Immature natural killer cell (primary cell): ENCODE results near the gene A4GALT. TPM values are rescaled to one million over a fixed set of nuclear protein-coding genes. Genes with fewer than 3 reads are reported as not detected.
A peak's percentile ranks its signal among the peaks of the same experiment; 100 is the strongest.

Experiments
- DNase-seq, 3 donors: peaks; one replicate each; pipeline ENCODE4 v3.0.0; 2022; ENCODE audit warnings: mixed read lengths in 1 of 3
- H3K27ac Mint-ChIP-seq, 6 donors: one replicate each; pipeline ENCODE4 v1.8.0; 2020; ENCODE audit warnings: mixed read lengths in 6 of 6, mild to moderate bottlenecking in 5 of 6, inconsistent platforms in 4 of 6, moderate library complexity in 3 of 6
- H3K27me3 Mint-ChIP-seq, 3 donors: one replicate each; pipeline ENCODE4 v1.8.0; 2020 to 2021; ENCODE audit warnings: low read depth in 3 of 3, mild to moderate bottlenecking in 3 of 3, mixed read lengths in 3 of 3, moderate library complexity in 3 of 3, inconsistent platforms in 1 of 3
- H3K36me3 Mint-ChIP-seq, 3 donors: one replicate each; pipeline ENCODE4 v1.8.0; 2020; ENCODE audit warnings: mixed read lengths in 3 of 3, inconsistent platforms in 2 of 3, mild to moderate bottlenecking in 2 of 3
- H3K4me1 Mint-ChIP-seq, 2 donors: one replicate each; pipeline ENCODE4 v1.8.0; 2020; ENCODE audit warnings: inconsistent platforms in 2 of 2, mild to moderate bottlenecking in 2 of 2, mixed read lengths in 2 of 2, moderate library complexity in 1 of 2
- H3K4me3 Mint-ChIP-seq, 5 donors: one replicate each; pipeline ENCODE4 v1.8.0; 2020; ENCODE audit warnings: mild to moderate bottlenecking in 5 of 5, mixed read lengths in 5 of 5, inconsistent platforms in 3 of 5, moderate library complexity in 3 of 5
- H3K9me3 Mint-ChIP-seq, 6 donors: one replicate each; pipeline ENCODE4 v1.8.0; 2020; ENCODE audit warnings: mild to moderate bottlenecking in 6 of 6, mixed read lengths in 6 of 6, inconsistent platforms in 4 of 6, moderate library complexity in 3 of 6
- polyA plus RNA-seq, 3 donors: library from polyadenylated mRNA; unstranded; fragments of 300-500 nt; fragmentation: Illumina TruSeq; gene quantifications; one replicate each; pipeline ENCODE4 v1.2.3, GENCODE V29; 2021

A4GALT gene
- polyA plus RNA-seq, 3 donors from 2014 or later = 0.38 to 1.1 TPM; not detected in 1

GRCh38 chr22:42651134-42651533, 69.5 kb downstream of the A4GALT start:
- H3K4me3 Mint-ChIP-seq = peak overlapping the region in 4 of 5 donors; percentile 7 to 88 (median 38)
- H3K9me3 Mint-ChIP-seq = no peaks in the 10 kb centered on the region
- DNase-seq = no peak
- H3K4me1 Mint-ChIP-seq = peaks cover 16 to 22% of the 10 kb centered on the region in 2 donors
- H3K27me3 Mint-ChIP-seq = peaks cover 5 to 20% (median 12%) of the 10 kb centered on the region in 3 donors
- H3K36me3 Mint-ChIP-seq = no peaks in the 10 kb centered on the region
- peak overlapping the region in 2 of 6 donors; percentile 45 to 74 for H3K27ac Mint-ChIP-seq

- DNase-seq = peak; percentile 72 to 77 (median 76)
- peaks cover 5 to 20% (median 9%) of the 10 kb centered on the region in 3 donors for H3K27me3 Mint-ChIP-seq
- no peaks in the 10 kb centered on the region for H3K36me3 Mint-ChIP-seq
- H3K4me1 Mint-ChIP-seq = peaks cover 33 to 37% of the 10 kb centered on the region in 2 donors
- peak within 1 kb of the TSS; percentile 94 to 100 (median 99) for H3K27ac Mint-ChIP-seq
- peak within 1 kb of the TSS; percentile 92 to 100 (median 99) for H3K4me3 Mint-ChIP-seq
- no peaks in the 10 kb centered on the region for H3K9me3 Mint-ChIP-seq
Observed at GRCh38 chr22:42649246-42650099, 71.2 kb downstream of the A4GALT start, which contains the start of gene CYB5R3. CYB5R3 (minus strand) TSS chr22:42649392; CDS start chr22:42649315, 77 bp downstream.

DNA sequence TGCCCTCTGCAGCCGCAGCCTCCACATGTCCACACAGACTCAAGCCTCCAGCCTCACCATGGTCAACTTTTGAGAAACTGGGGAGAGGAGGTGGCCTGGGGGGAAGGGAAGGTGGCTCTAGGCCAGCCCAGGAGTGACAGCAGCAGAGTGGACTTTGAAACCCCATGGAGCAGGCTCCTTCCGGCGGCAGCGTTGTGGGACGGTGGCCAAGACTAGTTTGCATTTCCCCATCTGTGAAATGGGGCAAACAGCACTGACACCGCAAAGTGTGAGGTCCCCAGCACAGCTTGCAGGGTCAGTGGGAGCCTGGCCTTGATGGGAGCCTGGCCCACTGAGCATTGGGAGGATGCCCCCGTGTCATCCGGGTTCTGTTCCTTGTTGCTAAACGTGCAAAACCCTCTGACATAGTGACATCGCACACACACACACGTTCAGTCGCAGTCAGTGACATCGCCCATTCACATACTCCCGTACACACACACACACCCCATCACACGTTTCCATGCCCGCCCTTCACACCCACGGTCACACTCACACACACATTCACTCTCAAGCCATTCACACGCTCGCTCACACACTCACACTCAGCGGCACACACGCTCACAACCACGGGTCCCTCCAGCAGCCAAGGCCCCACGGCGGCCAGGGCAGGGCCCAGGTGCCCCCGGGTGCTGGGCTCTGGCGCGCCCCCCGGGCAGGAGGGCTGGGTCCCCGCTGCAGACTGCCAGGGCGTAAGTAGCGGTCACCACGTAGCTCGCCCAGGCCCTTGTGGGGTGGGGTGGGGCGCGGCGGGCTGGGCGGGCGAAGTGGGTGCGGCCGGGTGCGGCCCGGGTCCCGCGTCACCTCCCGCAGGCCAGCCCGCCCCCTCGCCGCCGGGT, 72.1 kb downstream of the A4GALT start:
- no peaks in the 10 kb centered on the region for H3K9me3 Mint-ChIP-seq
- DNase-seq = peak; percentile 58 to 68 (median 67)

DNA sequence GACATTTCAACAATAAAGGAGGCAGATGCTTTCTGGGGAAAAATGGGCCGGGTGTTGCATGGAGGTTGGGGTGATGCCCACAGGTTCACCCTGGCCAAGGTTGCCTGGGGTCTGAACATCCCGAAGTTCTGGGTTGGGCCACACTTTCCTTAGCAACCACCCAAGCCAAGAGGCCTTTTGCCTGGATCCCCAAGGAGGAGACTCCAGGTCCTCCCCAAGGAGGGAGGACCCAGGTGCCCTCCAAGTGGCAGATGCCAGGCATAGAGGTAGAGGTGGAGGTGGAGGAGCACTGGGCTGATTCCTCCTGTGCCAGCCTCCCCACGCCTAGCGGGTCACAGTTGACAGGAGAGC, 72.7 kb downstream of the A4GALT start:
- Mint-ChIP-seq H3K4me1 (peaks cover 39 to 43% of the 10 kb centered on the region in 2 donors), H3K36me3 (no peaks in the 10 kb centered on the region)

More for the DNA sequence above, 72.1 kb downstream of the A4GALT start:
- Mint-ChIP-seq H3K27ac (peak overlapping the region; percentile 94 to 100 (median 99)), H3K4me3 (peak overlapping the region; percentile 92 to 100 (median 99)), H3K27me3 (peaks cover 5 to 20% (median 9%) of the 10 kb centered on the region in 3 donors), H3K4me1 (peaks cover 39 to 43% of the 10 kb centered on the region in 2 donors), H3K36me3 (no peaks in the 10 kb centered on the region)

GRCh38 chr22:42646569-42647525, 73.8 kb downstream of the A4GALT start:
- Mint-ChIP-seq H3K9me3 (no peaks in the 10 kb centered on the region), H3K27ac (peak overlapping the region in 4 of 6 donors; percentile 17 to 99 (median 56)), H3K27me3 (peaks cover 5 to 20% (median 9%) of the 10 kb centered on the region in 3 donors), H3K36me3 (no peaks in the 10 kb centered on the region), H3K4me3 (peak overlapping the region in 3 of 5 donors; percentile 13 to 100 (median 97)), H3K4me1 (peaks cover 43% of the 10 kb centered on the region in 2 donors)
- DNase-seq = no peak

More for the DNA sequence above, 72.7 kb downstream of the A4GALT start:
- Mint-ChIP-seq H3K9me3 (no peaks in the 10 kb centered on the region), H3K27me3 (peaks cover 5 to 20% (median 9%) of the 10 kb centered on the region in 3 donors), H3K4me3 (peak overlapping the region; percentile 92 to 100 (median 99)), H3K27ac (peak overlapping the region; percentile 81 to 100 (median 99))
- DNase-seq = no peak

GRCh38 chr22:42645938-42646568, 74.6 kb downstream of the A4GALT start:
- Mint-ChIP-seq H3K4me3 (peak overlapping the region in 2 of 5 donors; percentile 10), H3K9me3 (no peaks in the 10 kb centered on the region), H3K4me1 (peaks cover 43 to 47% of the 10 kb centered on the region in 2 donors), H3K27ac (peak overlapping the region in 1 of 6 donors; percentile 60), H3K36me3 (no peaks in the 10 kb centered on the region), H3K27me3 (peaks cover 5 to 17% (median 8%) of the 10 kb centered on the region in 3 donors)
- DNase-seq = no peak

DNA sequence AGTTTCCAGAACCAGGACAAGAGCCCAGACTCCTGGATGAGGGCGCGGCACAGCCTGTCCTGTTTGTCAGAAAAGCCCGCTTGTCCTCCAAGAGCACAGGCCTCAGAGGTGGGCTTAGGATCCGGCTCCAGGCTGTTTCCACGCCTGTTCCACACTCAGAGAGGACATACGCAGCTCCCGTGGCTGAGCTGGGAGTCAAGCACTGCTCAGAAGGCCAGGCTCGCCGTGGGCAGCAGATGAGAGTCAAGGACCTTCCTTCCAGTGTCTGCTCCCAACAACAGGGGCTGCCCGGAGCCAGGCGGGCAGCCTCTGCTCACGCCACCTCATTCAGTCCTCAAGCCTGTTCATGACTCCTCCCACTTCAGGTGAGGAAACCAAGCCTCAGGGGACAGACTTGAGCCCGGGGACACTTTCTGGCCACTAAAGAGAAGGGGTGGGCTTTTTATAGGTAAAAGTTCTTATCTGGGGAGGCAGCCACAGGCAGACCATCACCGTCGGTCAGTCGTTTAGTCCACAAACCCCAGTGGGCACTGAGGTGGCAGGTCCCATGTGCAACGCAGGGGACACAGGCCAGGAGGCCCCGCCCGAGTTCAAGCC, 75.2 kb downstream of the A4GALT start:
- peaks cover 5 to 13% (median 5%) of the 10 kb centered on the region in 3 donors for H3K27me3 Mint-ChIP-seq
- H3K27ac Mint-ChIP-seq = peak overlapping the region in 2 of 6 donors; percentile 16 to 61
- peak overlapping the region in 1 of 5 donors; percentile 10 for H3K4me3 Mint-ChIP-seq
- DNase-seq = no peak
- H3K36me3 Mint-ChIP-seq = no peaks in the 10 kb centered on the region
- H3K9me3 Mint-ChIP-seq = no peaks in the 10 kb centered on the region
- H3K4me1 Mint-ChIP-seq = peaks cover 47 to 48% of the 10 kb centered on the region in 2 donors

GRCh38 chr22:42644422-42645340, 76.0 kb downstream of the A4GALT start:
- Mint-ChIP-seq H3K4me3 (no peak overlapping the region), H3K27ac (peak overlapping the region in 4 of 6 donors; percentile 0 to 61 (median 6)), H3K9me3 (no peaks in the 10 kb centered on the region), H3K4me1 (peaks cover 47 to 50% of the 10 kb centered on the region in 2 donors), H3K27me3 (peaks cover 4 to 10% (median 5%) of the 10 kb centered on the region in 3 donors), H3K36me3 (no peaks in the 10 kb centered on the region)
- no peak for DNase-seq

DNA sequence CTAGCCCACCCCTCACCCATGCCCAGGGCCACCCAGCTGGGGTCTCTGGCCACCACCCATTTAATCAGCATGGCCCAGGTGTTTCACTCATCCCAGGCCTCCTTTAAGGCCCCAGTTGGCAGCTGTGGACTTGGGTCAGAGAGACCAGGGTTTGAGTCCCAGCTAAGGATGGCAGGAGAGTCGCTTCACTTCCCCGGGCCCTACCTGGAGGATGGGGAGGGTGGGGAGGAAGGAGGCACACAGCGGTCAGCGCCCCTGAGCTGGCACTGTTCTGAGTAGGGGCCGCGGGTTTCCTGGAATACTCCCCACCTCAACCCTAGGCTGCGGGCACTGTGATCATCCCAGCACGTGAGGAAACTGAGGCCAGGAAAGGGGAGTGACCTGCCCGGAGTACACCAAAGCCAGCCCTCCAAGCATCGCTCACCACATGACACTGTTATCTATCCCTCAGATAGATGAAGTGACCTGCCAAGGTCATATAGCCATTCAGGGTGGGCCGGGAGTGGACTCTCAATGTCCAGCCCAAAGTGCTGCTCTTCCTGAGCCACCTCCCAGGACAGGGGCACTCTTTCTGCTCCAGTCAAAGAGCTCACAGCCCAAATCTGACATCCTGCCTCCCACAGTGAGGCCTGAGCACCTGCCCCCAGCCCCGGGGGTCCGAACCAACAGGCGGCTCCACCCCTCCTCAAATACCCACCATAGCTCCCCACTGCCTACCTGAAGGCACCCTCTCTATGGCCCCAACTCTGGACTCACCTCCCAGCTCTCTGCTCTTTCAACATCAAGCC, 76.8 kb downstream of the A4GALT start:
- no peak for DNase-seq
- Mint-ChIP-seq H3K9me3 (no peaks in the 10 kb centered on the region), H3K4me3 (no peak overlapping the region), H3K27ac (peak overlapping the region in 2 of 6 donors; percentile 0 to 1), H3K36me3 (no peaks in the 10 kb centered on the region), H3K27me3 (peaks cover 4 to 9% (median 5%) of the 10 kb centered on the region in 3 donors), H3K4me1 (peaks cover 45 to 48% of the 10 kb centered on the region in 2 donors)

DNA sequence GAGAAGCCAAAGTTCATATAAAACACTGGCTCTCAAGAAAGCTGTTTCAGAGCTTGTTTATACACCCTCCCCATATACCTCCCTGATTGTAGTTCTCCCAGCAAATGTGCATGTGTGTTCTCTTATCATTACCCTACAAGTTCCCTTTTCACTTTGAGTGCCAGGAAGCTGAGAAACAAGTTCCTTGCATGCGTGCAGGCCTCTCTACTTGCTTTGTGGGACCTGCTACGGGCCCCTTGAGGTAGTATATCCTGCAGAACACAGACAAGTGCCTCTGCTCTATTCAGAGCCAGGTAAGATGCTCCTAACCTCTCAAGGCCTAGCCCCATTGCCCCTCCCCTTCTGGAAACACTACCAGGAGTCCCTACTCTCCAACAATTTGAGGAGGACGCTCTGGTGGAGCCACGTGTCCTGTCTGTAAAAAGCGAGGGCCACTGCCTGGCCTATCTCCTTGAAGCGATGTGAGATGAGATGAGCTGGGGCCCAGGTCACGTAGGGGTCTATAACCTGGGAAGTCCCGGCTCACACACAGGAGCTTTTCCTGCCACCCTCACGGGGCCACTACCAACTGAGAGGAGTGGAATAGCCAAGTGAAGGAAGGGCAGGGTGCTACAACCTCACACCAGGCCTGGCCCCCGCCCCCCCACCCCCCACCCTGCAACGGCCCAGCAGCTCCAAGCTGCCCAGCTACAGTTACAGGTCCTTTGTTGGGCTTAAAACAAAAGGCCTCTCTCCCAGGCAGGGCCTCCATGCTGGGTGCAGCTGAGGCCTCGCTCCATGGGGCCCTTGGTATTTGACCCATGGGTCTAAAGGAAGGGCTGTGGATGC, 77.7 kb downstream of the A4GALT start:
- H3K27me3 Mint-ChIP-seq = peaks cover 0 to 3% (median 0%) of the 10 kb centered on the region in 3 donors
- no peak for DNase-seq
- H3K9me3 Mint-ChIP-seq = no peaks in the 10 kb centered on the region
- H3K36me3 Mint-ChIP-seq = no peaks in the 10 kb centered on the region
- peaks cover 37 to 41% of the 10 kb centered on the region in 2 donors for H3K4me1 Mint-ChIP-seq
- H3K4me3 Mint-ChIP-seq = no peak overlapping the region
- peak overlapping the region in 1 of 6 donors; percentile 31 for H3K27ac Mint-ChIP-seq
